Glomerular endothelial cell (primary cell): Measurements from ENCODE around the gene PLD6. TPM values are rescaled to one million over a fixed set of nuclear protein-coding genes. Genes with fewer than 3 reads are reported as not detected.
"Not testable (repeated sequence)": the region's sequence is repeated elsewhere in the genome, so short reads cannot be mapped to it uniquely, and the experiment has no call there.

ENCODE experiments used
- DNase-seq: peaks from one replicate; pipeline ENCODE4 v3.0.0-alpha.2; 2011; ENCODE audit warnings: low read depth, low spot score; ENCODE audit errors: extremely low read depth
- total RNA-seq: library from RNA; depleted of rRNA; stranded (reverse); fragments of >200 nt; gene quantifications from 2 replicates; pipeline ENCODE4 v1.2.3, GENCODE V29; 2015

The PLD6 gene
- total RNA-seq, 1 donor from 2014 or later = 2.0 TPM

DNA sequence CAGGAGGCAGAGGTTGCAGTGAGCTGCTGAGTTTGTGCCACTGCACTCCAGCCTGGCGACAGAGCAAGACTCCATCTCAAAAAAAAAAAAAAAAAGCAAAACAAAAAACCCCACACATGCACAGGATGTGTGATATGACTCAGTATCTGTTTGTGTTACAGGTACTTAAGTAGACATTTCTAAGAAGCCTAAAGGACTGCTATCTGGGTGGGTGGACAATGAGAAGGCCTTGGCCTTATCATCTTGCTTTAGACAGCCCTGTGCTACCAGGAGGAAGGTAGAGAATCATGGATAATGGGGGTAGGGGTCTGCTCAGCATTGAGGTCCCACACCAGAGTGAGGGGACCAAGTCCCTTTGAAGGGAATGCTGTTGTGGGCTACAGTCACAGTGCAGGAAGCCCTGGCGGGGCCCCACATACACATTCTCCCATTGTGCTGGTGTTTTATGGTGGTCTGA lies 26.7 kb downstream of the PLD6 start:
- DNase-seq = no peak

- no peak for DNase-seq
Observed at GRCh38 chr17:17177176-17177575, 29.0 kb downstream of the PLD6 start.

DNA sequence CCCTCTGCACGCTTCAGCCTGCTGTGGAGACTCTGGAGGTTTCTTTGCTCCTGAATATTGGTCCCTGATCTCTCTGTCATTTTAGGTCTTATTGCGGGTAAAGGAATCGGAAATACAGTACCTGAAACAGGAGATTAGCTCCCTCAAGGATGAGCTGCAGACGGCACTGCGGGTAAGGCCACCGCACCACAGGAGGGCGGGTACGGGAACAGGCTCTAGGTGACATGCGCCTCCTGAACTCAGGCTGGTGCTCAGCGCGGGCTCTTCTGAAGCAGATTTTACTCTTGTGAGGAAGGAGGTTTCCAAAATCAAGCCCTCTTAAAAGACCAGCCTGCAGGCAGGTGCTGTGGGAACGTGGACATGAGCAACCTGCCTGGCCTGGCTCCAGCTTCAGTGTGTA lies 29.8 kb downstream of the PLD6 start:
- no peak for DNase-seq

DNA sequence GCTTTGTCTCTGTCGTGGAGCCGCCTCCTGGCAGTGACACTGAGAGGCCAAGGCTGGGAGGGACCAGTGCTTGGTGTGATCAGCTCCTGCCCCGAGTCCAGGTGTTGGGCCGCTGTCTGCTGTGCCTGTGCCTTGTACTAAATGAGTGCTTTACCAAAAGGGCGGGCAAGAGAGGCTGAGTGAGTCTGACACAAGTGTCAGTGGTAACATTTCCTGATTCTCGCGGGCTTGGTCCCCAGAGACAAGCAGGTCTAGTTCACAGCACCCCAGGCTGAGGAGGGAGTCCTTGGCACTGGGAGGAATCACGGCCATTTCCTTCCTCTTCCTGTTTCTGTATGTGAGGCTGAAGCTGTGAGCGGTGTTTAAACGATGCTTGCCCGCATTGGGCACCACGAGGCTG lies 30.2 kb downstream of the PLD6 start:
- no peak for DNase-seq

DNA sequence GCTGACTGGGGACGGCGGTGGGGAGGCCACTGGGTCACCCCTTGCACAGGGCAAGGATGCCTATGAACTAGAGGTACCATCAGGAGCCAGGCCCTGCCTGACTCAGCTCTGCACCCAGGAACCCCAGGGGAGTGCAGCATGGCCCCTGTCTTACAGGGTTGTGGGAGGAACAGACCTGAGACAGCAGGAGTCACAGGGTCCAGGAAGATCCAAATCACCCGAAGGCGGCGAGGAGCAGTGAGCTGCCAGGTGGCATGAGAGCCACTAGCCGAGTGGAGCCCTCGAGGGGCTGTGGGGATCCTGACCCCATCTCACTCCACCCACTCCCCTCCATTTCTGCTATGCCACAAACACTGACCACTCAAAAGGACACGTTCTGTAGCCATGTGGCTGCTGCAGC lies 30.8 kb downstream of the PLD6 start:
- no peak for DNase-seq

- no peak for DNase-seq
Observed at GRCh38 chr17:17173921-17174320, 32.2 kb downstream of the PLD6 start.

DNA sequence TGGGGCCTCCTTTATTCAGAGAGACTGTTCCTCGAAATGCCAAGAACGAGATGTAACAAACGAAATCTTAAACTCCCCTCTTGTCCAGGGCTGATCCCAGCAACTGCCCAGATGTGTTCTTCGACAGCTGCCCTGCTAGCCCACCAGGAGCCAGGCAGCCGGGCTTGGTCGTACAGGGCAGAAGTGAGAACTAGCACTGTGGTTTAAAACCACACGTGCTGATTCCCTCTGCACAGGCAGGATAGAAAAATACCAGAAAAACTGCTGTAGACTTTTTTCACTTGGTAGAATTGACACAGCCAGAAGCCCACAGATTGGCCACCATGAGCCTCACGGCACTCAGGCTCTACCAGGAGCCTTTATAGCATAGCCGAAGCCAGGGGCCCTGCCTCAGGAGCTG lies 33.1 kb downstream of the PLD6 start:
- no peak for DNase-seq

GRCh38 chr17:17172001-17172939 lies 33.9 kb downstream of the PLD6 start:
- DNase-seq = no peak

- no peak for DNase-seq
Observed at GRCh38 chr17:17171186-17171585, 34.9 kb downstream of the PLD6 start.

- DNase-seq = no peak
Observed at GRCh38 chr17:17170346-17170985, 35.7 kb downstream of the PLD6 start.

- DNase-seq = no peak
Observed at GRCh38 chr17:17169396-17169795, 36.7 kb downstream of the PLD6 start.

DNA sequence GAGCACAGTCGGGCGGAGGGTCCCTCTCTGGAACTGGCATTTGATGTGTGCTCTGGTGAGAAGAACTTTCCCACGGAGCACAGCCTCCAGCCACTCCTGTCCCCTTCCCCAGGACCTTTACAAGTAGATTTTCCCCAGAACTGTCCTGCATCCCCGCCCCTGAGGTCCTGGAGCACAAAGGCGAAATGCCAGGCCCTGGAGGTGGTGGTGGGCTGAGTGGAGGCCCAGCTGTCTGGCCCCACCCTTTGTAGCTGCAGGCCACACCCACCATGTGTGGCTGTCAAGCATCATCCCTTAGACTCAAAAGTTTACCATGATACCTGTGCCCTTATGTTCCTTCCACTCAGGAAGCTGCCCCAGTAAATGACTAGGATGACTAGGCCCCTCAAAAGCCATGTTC lies 37.7 kb downstream of the PLD6 start:
- no peak for DNase-seq

GRCh38 chr17:17167986-17168385 lies 38.1 kb downstream of the PLD6 start:
- DNase-seq = no peak

GRCh38 chr17:17167356-17167755 lies 38.8 kb downstream of the PLD6 start:
- DNase-seq = no peak

- DNase-seq = no peak
Observed at GRCh38 chr17:17166446-17166845, 39.7 kb downstream of the PLD6 start.

- DNase-seq = no peak
Observed at GRCh38 chr17:17165666-17166308, 40.3 kb downstream of the PLD6 start.

- no peak for DNase-seq
Observed at GRCh38 chr17:17164676-17165075, 41.5 kb downstream of the PLD6 start.

DNA sequence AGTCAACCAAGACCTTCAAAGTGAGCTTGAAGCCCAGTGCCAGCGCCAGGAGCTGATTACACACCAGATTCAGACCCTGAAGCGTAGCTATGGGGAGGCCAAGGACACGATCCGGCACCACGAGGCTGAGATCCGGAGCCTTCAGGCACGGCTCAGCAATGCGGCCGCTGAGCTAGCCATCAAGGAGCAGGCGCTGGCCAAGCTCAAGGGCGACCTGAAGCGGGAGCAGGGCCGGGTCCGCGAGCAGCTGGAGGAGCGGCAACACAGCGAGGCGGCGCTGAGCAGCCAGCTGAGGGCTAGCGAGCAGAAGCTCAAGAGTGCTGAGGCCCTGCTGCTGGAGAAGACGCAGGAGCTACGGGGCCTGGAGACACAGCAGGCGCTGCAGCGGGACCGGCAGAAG lies 42.0 kb downstream of the PLD6 start:
- no peak for DNase-seq

GRCh38 chr17:17161759-17162158 lies 44.4 kb downstream of the PLD6 start:
- DNase-seq = no peak

DNA sequence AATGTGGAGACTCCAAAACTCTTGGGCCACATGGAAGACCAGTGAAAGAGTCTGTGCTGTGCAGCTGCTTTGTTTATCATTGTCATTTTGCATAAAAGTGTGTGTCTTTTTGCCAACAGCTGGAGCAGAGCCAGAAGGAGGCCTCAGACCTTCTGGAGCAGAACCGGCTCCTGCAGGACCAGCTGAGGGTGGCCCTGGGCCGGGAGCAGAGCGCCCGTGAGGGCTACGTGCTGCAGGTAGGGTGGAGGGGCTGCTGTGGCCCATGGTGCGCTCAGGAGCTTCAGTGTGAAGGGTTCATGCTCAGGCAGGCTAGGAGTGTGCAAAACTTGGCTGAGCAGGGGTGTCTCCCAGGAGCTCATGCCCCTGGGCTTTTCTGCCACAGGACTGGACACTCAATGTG lies 45.0 kb downstream of the PLD6 start:
- no peak for DNase-seq

- no peak for DNase-seq
Observed at GRCh38 chr17:17159571-17159970, 46.6 kb downstream of the PLD6 start.

GRCh38 chr17:17158506-17158905 lies 47.6 kb downstream of the PLD6 start:
- DNase-seq = not testable (repeated sequence)
